Measurements from ENCODE around the gene NT5C3B.

DNA sequence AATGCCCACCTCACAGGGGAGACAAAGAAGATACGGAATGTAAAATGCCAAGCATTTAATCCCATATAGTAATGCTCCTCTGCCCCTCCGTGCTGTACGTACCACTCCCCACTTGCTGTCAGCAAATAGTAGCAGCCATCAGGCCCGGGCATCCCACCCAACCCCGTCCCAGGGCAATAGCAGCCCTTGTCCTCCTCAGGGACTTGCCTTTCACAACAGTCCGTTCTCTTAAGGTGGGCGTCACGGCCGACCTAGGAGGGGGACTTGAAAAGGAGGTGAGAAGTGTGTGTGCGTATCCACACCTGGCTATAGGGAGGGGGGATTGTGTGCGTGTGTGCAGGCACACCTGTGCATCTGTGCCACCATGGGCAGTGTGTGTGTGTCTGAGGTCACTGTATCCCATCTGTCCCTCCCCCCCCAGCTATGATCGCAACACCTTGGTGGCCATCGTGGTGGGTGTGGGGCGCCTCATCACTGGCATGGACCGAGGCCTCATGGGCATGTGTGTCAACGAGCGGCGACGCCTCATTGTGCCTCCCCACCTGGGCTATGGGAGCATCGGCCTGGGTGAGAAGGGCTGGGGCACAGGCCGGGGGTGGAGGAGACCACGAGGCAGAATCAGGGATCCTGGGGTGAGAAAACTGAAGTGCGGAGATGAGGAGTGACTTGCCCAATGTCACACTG lies 19.3 kb downstream of the NT5C3B start:
- TF ChIP-seq, protein P1, sequence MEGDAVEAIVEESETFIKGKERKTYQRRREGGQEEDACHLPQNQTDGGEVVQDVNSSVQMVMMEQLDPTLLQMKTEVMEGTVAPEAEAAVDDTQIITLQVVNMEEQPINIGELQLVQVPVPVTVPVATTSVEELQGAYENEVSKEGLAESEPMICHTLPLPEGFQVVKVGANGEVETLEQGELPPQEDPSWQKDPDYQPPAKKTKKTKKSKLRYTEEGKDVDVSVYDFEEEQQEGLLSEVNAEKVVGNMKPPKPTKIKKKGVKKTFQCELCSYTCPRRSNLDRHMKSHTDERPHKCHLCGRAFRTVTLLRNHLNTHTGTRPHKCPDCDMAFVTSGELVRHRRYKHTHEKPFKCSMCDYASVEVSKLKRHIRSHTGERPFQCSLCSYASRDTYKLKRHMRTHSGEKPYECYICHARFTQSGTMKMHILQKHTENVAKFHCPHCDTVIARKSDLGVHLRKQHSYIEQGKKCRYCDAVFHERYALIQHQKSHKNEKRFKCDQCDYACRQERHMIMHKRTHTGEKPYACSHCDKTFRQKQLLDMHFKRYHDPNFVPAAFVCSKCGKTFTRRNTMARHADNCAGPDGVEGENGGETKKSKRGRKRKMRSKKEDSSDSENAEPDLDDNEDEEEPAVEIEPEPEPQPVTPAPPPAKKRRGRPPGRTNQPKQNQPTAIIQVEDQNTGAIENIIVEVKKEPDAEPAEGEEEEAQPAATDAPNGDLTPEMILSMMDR (IDR thresholded peaks at IDR 0.05; ENCODE audit: borderline replicate concordance, extremely low read depth, low read length, poor library complexity, severe bottlenecking), result no peak
- TF ChIP-seq EZH2 (IDR thresholded peaks at IDR 0.05; ENCODE audit: borderline replicate concordance, low read depth, low read length, severe bottlenecking), result no peak

Measured in DND-41 (cell line).